NOMO-1 (cell line): Measurements from ENCODE around the gene KCNJ11.
"Not testable (repeated sequence)": the region's sequence is repeated elsewhere in the genome, so short reads cannot be mapped to it uniquely, and the experiment has no call there.

Experiments
- DNase-seq, 2 experiments: peaks; one replicate each; lab custom pipeline; 2025; ENCODE audit not compliant: unreplicated experiment in 2 of 2; lab: John Stamatoyannopoulos, UW

KCNJ11 gene

GRCh38 chr11:17388609-17389210 is at the start of gene KCNJ11:
Gene KCNJ11 (minus strand): TSS chr11:17388659. CDS start chr11:17388091, 568 bp downstream.
- DNase-seq, result no peak

GRCh38 chr11:17437366-17437765 is 48.9 kb upstream of the KCNJ11 start:
- DNase-seq, result no peak

- DNase-seq, result no peak
Observed at GRCh38 chr11:17434108-17434507, 45.6 kb upstream of the KCNJ11 start.

DNA sequence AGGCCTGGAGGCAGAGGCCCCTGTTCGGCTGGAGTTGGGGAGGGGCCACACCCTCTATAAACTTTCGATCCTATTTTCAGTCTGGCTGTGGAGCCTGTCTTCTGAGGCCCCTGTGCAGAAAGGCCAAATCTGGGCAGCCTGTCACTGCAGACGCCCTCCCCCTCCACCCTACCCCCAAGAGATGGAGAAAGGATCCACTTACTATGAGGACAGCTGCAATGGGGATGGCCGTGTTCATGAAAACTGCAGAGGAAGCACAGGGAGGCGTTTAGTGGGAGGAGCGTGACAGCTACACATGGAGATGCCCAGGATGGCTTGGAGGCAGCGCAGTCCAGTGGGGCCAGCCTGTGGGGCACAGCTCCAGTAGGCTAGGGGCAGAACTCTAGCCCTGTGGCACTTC is 43.5 kb upstream of the KCNJ11 start:
- no peak for DNase-seq

- DNase-seq, result no peak
Observed at GRCh38 chr11:17431139-17431538, 42.7 kb upstream of the KCNJ11 start.

- no peak for DNase-seq
Observed at GRCh38 chr11:17430616-17431015, 42.2 kb upstream of the KCNJ11 start.

GRCh38 chr11:17428925-17429324 is 40.5 kb upstream of the KCNJ11 start:
- no peak for DNase-seq

DNA sequence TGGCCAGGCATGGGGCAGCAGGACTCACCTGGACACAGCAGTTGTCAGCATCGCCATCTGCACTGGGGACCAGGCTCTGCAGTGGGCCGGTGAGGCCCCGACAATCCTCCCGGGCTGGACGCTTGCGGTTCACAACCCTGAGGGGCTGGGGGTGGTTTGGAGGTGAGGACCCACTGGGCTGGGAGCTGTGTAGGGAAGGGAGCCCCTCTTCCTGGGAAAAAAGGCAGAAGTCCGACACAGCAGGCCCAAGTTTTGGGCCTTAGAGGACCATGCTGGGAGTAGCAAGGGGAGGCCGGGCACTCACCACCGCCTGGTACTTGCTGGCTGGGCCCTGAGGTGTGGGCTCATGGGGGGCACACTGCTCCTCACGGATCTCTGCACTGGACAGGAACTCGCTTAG is 39.8 kb upstream of the KCNJ11 start:
- no peak for DNase-seq

GRCh38 chr11:17426233-17426632 is 37.8 kb upstream of the KCNJ11 start:
- not testable (repeated sequence) for DNase-seq

- no peak for DNase-seq
Observed at GRCh38 chr11:17423533-17424310, 35.3 kb upstream of the KCNJ11 start.

DNA sequence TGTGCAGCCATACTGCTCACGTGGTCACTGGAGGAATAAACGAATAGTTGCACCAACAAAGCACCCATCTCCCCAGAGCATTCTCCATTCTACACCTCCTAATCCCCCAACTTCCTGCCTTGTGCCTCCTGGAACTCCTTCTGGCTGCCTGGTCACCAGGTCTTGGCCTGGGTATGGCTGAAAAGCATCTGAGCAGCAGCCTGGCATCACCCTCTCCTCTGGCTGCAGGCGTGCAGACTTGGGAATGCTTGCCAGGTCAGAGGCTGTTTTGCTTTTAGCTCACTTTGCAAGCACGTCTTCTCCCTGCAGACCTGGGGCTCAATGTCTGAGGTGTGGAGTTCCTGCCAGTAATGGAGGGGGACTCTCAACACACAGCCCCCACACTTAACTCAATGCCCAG is 33.3 kb upstream of the KCNJ11 start:
- no peak for DNase-seq

GRCh38 chr11:17418444-17419081 is 30.1 kb upstream of the KCNJ11 start:
- no peak for DNase-seq

DNA sequence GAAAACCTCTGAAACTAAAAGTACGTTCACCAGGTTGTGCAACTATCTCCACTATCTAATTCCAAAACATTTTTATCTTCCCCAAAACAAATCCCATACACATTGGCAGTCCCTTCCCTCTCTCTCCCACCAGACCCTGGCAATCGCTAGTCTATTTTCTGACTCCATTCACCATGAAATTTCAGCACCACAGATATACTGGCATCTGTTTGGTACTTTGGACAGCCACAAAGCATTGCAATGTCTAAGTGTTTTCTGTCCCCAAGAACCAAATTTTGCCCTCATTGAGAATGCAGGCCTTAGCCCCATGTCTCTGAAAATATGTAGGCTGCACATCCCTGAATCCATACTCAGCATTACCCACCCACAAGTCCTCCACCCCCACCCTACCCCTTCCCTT is 28.0 kb upstream of the KCNJ11 start:
- no peak for DNase-seq

DNA sequence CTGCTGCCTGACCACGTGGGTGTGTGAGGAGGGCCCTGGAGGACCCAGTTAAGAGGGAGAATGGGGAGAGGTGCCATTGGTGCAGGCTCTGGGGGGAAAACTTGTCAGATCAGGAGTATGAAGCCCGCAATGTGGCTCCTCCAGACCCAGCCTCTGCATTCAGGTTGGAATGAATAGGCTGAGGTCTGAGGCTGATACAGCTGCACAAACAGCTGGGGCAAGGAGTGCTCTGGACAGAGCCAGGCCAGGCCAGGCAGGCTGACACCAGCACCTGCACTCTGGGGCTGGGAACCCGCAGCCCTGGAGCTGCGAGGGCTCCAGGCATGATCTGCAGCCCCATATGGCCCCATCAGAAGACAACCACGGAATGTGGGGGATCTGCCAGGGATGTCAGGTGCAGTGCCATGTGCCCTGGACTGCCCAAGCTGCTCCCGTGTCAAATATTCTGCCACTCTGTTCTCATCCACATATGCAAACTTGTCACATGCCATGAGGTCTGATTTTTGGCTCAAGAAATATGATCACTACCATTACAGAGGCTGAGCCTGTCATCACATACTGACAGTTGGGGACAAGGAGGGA is 27.2 kb upstream of the KCNJ11 start:
- DNase-seq, result no peak

GRCh38 chr11:17414992-17415391 is 26.5 kb upstream of the KCNJ11 start:
- DNase-seq, result no peak

- no peak for DNase-seq
Observed at GRCh38 chr11:17414317-17414737, 25.9 kb upstream of the KCNJ11 start.

- no peak for DNase-seq
Observed at GRCh38 chr11:17413414-17414316, 25.2 kb upstream of the KCNJ11 start.

DNA sequence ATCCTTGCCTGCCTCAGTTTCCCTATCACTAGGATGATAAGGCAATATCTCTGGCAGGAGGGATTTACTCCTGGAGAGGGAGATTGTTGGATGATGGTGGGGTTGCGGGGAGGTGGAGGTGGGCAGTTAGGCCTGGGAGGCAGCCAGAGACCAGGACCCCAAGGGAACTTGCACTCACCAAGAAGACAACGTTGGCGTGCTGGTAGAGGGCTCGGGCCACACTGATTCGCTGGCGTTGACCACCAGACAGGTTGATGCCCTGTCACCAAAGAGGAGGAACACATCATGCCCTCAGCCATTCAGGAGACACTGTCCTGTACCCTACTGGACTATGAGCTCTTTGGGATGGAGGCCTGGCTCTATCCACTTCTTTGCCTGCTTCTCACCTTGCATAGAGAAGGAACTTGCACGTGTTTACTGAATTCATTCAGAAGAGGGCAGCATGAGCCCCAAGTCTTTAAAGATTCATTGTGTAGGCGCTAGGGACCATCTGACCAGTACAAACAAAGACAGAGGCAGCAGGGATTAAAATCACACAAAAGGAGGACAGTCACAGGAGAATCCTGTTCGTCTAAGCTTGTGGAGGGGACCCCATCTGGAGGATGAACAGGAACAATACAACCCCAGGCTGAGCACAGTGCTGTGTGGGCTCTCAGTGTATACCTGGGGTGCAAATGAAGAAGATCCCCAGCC is 24.2 kb upstream of the KCNJ11 start:
- no peak for DNase-seq

DNA sequence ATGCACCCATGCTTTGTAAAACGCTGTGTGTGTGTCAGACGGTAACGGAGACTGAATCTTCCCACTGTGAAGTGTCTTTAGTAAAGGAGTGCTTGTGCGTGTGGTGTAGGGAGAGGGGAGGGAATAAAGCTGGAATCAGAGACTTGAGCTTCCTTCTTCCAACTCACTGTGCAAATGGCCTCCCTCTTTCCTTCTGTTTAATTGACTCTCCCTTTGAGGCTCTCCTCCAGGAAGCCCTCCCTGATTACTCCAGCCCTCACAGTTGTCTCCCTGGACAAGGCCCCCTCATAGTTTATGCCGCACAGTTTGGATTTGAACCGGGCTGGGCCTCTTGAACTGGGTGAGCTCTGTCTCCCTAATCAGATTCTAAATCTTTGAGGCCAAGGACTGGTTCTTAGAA is 23.0 kb upstream of the KCNJ11 start:
- no peak for DNase-seq
